ENCODE data around the gene MYO7A. TPM values are rescaled to one million over a fixed set of nuclear protein-coding genes. Genes with fewer than 3 reads are reported as not detected.

The MYO7A gene
- total RNA-seq, 1 donor from 2014 or later: 5.5 TPM

GRCh38 chr11:77114089-77114463 is 14.0 kb upstream of the MYO7A start:
- TF ChIP-seq CTCF (IDR thresholded peaks at IDR 0.05): no peak
- ATAC-seq (no peak), DNase-seq (no peak)
- intact Hi-C loops (cut with DNase I): no loop called here
- no peaks in the 10 kb centered on the region for H3K27me3 ChIP-seq (ENCODE audit: low read depth)
- peaks cover 8% of the 10 kb centered on the region for H3K36me3 ChIP-seq
- no peak overlapping the region for H3K27ac ChIP-seq
- H3K4me3 ChIP-seq: no peak overlapping the region
- H3K4me1 ChIP-seq: no peaks in the 10 kb centered on the region
- H3K9me3 ChIP-seq: no peaks in the 10 kb centered on the region

- Histone ChIP-seq H3K4me1 (no peaks in the 10 kb centered on the region), H3K4me3 (no peak overlapping the region), H3K27me3 (ENCODE audit: low read depth) (no peaks in the 10 kb centered on the region), H3K27ac (no peak overlapping the region), H3K36me3 (peaks cover 8% of the 10 kb centered on the region), H3K9me3 (no peaks in the 10 kb centered on the region)
- intact Hi-C loops (cut with DNase I): no loop called here
- ATAC-seq (no peak), DNase-seq (no peak)
- no peak for TF ChIP-seq CTCF (IDR thresholded peaks at IDR 0.05)
Measured at GRCh38 chr11:77115181-77115611, 12.8 kb upstream of the MYO7A start.

GRCh38 chr11:77115956-77116355 is 12.1 kb upstream of the MYO7A start:
- H3K9me3 ChIP-seq: no peaks in the 10 kb centered on the region
- DNase-seq (no peak), ATAC-seq (no peak)
- intact Hi-C loops (cut with DNase I): no loop called here
- peaks cover 8% of the 10 kb centered on the region for H3K36me3 ChIP-seq
- H3K4me3 ChIP-seq: no peak overlapping the region
- H3K27me3 ChIP-seq (ENCODE audit: low read depth): no peaks in the 10 kb centered on the region
- no peaks in the 10 kb centered on the region for H3K4me1 ChIP-seq
- H3K27ac ChIP-seq: no peak overlapping the region
- TF ChIP-seq CTCF (IDR thresholded peaks at IDR 0.05): no peak

- H3K27ac ChIP-seq: no peak overlapping the region
- no peak overlapping the region for H3K4me3 ChIP-seq
- no peak for TF ChIP-seq CTCF (IDR thresholded peaks at IDR 0.05)
- no peaks in the 10 kb centered on the region for H3K9me3 ChIP-seq
- no peak for DNase-seq
- no peak for ATAC-seq
- no peaks in the 10 kb centered on the region for H3K27me3 ChIP-seq (ENCODE audit: low read depth)
- no peaks in the 10 kb centered on the region for H3K4me1 ChIP-seq
- H3K36me3 ChIP-seq: peaks cover 8% of the 10 kb centered on the region
- intact Hi-C loops (cut with DNase I): no loop called here
Measured at GRCh38 chr11:77117492-77117891, 10.6 kb upstream of the MYO7A start.

GRCh38 chr11:77118086-77118485 is 10.0 kb upstream of the MYO7A start:
- ATAC-seq (no peak), DNase-seq (no peak)
- H3K9me3 ChIP-seq: no peaks in the 10 kb centered on the region

More at GRCh38 chr11:77118086-77118485, 10.0 kb upstream of the MYO7A start:
- Histone ChIP-seq H3K27me3 (ENCODE audit: low read depth) (no peaks in the 10 kb centered on the region), H3K4me1 (no peaks in the 10 kb centered on the region), H3K27ac (no peak overlapping the region), H3K36me3 (peaks cover 8% of the 10 kb centered on the region), H3K4me3 (no peak overlapping the region)
- no peak for TF ChIP-seq CTCF (IDR thresholded peaks at IDR 0.05)
- intact Hi-C loops (cut with DNase I): no loop called here
